Stimulated activated CD4-positive, alpha-beta T cell treated with anti-CD3 and anti-CD28 coated beads, Interleukin-15, amount 100 ng/mL, for 24 hours (primary cell): ENCODE measurements around the gene SLC43A2.
"Not testable (repeated sequence)": the region's sequence is repeated elsewhere in the genome, so short reads cannot be mapped to it uniquely, and the experiment has no call there.

Source experiments
- DNase-seq: peaks from one replicate; pipeline ENCODE4 v3.0.0-alpha.2; 2020

SLC43A2 gene

GRCh38 chr17:1588821-1589585 lies 39.6 kb downstream of the SLC43A2 start:
- DNase-seq: no peak

DNA sequence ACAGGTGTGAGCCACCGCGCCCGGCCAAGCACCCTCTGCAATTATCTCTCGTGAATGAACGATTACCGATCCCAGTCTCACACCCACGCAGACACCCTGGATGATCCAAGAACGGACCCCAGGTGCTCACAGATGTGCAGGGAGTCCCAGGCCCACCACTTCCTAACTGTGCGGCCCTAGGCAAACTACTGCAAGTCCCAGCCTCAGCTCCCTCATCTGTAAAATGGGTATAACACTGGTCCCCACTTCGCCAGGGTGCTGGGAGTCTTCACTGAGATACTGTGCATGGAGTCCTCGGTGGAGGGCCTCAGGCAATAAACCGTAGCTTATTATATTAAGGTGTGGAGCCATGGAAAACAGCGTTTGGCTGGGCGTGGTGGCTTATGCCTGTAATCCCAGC lies 44.5 kb downstream of the SLC43A2 start:
- no peak for DNase-seq

GRCh38 chr17:1583556-1583955 lies 45.1 kb downstream of the SLC43A2 start:
- no peak for DNase-seq

GRCh38 chr17:1582374-1582773 lies 46.3 kb downstream of the SLC43A2 start:
- no peak for DNase-seq

DNA sequence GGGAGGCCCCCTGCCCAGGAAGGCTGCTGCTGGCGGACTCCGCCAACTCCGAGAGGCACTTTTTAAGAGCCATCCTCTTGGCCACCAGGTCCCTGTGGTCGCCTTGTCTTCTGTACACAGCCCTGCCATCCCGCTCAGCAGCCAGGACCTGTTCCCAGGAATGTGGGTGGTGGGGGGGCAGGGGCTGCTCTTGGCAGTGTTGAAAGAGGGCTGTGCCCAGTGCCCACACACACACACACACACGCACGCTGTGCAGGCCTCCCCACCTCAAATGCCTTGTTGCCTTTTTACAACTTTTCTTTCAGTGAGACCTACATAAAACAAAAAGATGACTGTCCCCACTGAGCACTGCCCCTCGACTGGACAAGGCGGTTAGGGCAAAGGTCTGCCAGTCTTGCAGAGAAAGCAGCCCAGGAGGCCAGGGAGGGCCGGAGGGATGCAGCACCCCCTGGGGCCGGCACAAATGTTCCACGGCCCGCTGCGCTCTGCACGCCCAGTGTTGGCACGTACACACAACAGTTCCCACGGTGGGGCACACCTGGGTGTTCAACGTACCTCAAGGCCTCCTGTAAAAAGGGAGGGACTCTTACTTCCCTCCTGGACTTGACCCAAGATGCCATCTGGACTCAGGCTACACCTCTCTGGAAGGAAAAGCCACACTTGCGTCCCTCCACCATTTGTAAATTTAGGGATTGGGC lies 47.5 kb downstream of the SLC43A2 start:
- no peak for DNase-seq

DNA sequence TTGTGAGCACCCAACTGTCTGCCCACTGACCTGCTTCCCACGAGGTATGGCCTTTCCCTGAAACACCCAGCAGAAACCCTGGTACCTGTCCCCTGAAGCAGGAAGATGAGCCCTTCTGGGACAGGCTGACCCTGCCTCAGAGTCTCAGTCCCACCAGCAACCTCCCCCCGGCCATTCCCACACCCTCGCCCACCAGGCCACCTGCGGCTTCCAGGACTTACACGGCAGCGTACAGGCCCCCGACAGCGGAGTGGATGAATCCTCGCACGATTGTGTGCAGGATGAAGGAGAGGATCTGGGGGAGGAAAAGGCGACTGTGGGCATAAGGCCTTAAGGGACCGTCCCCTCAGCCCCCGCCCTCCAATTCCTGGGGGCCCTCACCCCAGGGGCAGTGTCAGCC lies 50.6 kb downstream of the SLC43A2 start:
- no peak for DNase-seq

- DNase-seq: no peak
Observed at GRCh38 chr17:1577583-1578013, 51.0 kb downstream of the SLC43A2 start.

DNA sequence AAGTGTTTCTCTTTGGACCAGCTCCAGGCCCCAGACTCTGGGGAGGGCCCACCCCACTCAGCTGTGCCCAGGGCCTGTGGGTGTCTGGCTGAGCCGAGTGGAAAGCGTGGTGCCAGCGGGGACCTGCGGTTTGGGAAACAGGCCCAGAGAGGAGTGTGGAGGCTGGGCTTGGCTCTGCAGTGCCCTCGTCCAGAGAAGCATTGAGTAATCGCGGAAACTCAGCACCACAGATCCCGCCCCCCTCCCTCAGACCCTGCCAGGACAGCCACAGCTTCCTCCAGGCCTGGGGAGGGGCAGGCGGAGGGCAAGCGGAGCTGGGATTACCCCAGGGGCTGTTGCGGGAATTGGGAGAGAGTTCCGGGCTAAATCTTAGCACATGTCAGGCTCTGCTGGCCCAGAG lies 51.5 kb downstream of the SLC43A2 start:
- DNase-seq: no peak

DNA sequence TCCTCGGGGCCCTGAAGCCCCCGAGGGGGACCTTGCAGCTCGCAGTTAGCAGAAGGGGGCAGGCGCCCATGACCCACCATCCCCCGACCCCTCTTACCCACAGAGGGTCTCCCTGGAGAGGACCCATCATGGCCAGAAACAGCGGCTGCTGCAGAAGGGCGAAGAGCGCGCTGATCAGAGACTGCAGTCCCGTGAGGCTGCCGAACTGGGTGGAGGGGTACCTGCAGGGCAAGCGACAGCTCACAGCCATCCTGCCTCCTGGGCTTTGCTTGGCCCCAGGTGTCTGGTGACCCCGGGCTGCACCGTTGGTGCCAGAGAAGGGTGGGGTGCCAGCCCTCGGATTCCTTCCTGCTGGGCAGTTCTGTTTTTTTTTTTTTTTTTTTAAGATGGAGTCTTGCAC lies 52.1 kb downstream of the SLC43A2 start:
- no peak for DNase-seq

DNA sequence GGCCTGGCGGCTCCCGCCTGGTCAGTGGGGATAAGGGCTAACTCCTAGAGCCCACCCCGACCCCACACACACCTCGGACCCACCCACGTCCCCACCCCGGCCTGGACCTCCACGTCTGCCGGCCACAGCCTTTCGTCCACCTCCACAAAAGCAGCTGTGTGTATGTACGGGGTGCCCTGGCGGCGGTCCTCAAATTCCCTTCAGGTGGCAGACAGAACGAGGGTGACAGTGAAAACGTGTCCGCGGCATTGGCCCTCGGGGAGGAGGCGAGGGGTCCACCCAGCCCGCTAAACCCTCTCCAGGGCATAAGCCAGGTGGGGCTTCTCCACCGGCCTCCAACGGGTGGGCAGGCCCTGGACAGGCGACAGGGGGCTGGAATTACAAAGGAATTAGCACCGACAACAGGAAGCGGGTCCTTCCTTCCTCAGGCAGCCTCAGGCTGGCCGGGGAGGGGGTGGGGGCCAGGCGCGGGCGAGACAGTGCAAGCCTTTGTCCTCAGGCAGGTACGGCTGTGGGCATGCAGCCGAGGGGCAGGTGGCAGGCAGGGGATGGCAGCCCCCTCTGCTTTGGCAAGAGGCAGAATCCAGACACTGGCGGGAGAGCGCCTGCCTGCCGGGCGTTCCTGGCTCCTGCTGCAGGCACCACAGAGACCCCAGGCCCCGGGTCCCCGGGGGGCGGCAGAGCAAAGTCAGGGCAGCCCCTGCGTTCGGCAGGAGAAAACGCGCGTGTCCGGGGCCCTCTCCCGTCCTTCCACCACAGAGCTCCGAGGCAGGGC lies 53.8 kb downstream of the SLC43A2 start:
- no peak for DNase-seq

DNA sequence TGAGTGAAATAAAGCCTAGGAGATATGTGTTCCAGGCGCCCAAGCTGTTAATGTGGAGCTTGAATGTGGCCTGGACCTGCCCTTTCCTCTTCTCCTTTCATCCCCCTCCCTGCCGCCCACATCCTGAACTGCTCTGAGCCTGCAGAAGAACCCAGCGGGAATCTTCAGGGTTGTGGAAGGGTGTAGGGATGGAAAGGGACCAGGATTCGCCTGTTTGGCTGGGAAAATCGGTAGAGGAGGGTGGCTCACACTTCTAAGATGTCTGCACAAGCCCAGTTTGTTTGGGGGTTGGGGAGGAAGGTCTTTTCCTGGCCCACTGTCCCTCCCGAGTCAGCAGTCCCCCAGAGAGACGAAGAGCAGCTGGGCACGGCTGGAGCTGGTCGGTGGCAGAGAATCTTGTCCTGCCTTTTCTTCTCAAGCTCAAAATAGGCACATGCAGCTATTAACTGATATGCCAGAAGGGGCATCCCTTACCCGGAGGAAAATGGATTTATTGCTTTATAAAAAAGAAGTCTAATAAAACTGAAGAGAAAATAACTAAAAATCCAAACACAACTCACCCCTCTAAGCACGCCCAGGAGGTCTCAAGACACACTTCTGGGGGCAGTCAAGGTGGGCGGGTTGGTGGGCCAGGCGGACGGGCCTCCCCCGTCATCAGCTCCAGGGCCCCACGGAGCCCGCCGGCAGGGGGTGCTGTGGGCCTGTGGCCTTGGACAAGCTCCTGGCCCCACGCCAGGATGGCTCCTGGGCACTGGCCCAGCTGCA lies 54.5 kb downstream of the SLC43A2 start:
- DNase-seq: peak; percentile 82

GRCh38 chr17:1572646-1573045 lies 56.0 kb downstream of the SLC43A2 start:
- not testable (repeated sequence) for DNase-seq

- no peak for DNase-seq
Observed at GRCh38 chr17:1571341-1571704, 57.3 kb downstream of the SLC43A2 start.

GRCh38 chr17:1568950-1569810 lies 59.5 kb downstream of the SLC43A2 start:
- DNase-seq: no peak

DNA sequence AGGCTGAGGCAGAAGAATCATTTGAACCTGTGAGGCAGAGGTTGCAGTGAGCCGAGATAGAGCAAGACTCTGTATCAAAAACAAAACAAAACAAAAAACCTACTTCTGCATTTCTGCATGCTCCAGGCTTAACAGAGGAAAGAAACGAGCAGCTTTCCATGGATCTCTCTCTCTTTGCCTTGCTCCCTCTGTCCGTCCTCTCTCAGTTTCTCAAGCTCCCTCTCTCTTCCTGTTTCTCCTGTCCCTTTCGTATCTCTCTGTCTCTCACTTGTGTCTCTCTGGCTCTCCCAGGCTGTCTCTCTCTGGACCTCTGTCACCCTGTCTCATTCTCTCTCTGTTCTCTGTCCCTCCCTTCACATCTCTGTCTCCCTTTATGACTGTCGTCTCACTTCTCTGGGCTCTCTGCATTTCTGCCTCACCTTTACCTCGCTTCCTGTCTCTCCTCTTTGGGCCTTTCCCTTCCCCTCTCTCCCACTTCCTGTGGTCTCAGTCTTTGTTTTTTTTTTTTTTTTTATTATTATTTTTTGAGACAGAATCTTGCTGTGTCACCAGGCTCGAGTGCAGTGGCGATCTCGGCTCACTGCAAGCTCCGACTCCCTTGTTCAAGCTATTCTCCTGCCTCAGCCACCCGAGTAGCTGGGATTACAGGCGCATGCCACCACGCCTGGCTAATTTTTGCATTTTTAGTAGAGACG lies 62.0 kb downstream of the SLC43A2 start:
- DNase-seq: peak; percentile 51

DNA sequence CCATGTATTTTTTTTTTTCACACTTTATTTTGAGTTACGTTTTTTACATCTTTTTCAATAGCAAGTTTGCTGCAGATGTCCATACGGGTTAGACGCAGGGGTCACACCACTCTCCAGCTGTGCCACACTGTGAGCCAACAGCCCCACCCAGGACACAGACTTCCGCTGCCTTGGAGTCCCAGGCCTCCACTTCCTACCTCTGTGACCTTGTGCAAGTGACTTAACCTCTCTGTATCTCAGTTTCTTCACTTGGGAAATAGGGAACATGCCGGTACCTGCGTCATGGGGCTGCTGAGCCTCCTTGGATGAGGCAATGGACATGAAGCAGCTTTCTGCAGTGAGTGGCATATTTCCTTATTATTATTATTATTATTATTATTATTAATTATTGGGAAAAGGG lies 62.8 kb downstream of the SLC43A2 start:
- DNase-seq: no peak

DNA sequence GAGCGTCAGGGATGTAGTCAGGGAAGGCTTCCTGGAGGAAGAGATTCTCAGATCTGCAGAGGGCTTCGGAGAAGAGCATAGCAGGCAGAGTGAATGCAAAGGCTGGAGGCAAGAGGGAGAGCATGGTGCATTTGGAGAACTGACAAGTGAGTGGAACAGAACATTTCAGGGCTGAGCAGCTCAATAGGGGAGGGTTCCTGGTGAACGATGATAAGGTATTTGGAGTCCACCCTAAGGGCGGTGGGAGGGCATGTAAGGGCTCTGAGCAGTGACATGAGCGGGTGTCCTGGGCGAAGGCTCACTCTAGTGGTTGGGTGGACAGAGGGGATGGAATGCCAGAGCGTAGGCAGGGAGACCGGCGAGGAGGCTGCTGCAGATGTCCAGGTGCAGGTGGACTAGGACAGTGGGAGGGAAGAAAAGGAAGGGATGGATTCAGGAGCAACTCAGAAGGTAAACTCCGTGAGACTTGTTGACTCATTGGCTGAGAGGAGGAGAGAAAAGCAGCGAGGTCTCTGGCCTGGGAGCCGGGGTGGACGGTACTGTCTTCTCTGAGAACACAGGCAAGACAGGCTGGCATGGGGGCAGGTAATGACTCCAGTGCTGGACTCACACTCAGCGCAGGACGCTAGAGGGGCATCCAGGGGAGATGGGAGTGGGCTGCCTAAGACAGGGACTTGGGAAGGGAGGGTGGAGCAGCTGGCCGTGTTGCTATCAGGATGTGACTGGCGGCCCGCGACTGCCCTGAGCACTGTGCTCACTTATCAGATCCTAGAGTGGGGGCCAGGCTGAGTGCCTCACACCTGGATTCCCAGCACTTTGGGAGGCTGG lies 64.6 kb downstream of the SLC43A2 start:
- DNase-seq: no peak

DNA sequence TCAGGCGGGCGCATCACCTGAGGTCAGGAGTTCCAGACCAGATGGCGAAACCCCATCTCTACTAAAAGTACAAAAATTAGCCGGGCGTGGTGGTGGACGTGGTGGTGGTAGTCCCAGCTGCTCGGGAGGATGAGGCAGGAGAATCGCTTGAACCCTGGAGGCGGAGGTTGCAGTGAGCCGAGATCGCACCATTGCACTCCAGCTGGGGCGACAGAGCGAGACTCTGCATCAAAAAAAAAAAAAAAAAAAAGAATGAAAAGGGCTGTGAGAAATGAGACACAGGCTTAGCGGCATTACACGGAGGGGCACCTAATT lies 65.2 kb downstream of the SLC43A2 start:
- DNase-seq: not testable (repeated sequence)

DNA sequence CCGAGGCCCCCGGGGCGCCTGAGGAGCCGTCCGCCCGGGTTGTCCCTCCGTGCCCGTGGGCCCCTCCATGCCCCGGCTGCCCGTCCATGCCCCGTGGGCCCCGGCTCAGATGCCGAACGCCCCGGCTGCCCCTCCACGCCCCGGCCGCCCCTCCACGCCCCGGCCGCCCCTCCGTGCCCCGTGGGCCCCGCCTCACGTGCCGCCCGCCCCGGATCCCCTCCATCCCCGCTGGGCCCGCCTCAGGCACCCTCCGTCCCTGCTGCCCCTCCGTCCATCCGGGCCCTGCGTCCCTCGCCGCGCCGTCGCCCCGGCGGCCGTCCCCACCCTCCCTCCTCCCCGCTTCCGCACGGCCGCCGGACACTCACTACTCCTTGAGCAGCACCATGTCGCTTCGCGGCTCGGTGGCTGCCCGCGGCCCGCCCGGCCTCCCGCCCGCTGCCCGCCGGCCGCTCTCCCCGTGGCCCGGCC lies 66.4 kb downstream of the SLC43A2 start:
- DNase-seq: no peak

GRCh38 chr17:1561420-1562175 lies 67.0 kb downstream of the SLC43A2 start:
- peak; percentile 56 for DNase-seq
